Measurements from ENCODE around the gene OTOP2. TPM values are rescaled to one million over a fixed set of nuclear protein-coding genes. Genes with fewer than 3 reads are reported as not detected.

OTOP2 gene
- total and polyA plus RNA-seq, 12 donors: 0.03 to 0.11 TPM; not detected in 10

- H3K27ac ChIP-seq: no peak overlapping the region
- H3K9me3 ChIP-seq (replicated peaks in 1 of 3): no peaks in the 10 kb centered on the region
- H3K4me1 ChIP-seq (replicated peaks in 1 of 2): no peaks in the 10 kb centered on the region
- intact Hi-C loops (cut with DNase I): no loop called here
- H3K36me3 ChIP-seq (replicated peaks in 1 of 2): no peaks in the 10 kb centered on the region
- no peak for DNase-seq
- H3K4me3 ChIP-seq: no peak overlapping the region
- no peak for TF ChIP-seq POLR2A (IDR thresholded peaks at IDR 0.05)
- TF ChIP-seq, protein P1, sequence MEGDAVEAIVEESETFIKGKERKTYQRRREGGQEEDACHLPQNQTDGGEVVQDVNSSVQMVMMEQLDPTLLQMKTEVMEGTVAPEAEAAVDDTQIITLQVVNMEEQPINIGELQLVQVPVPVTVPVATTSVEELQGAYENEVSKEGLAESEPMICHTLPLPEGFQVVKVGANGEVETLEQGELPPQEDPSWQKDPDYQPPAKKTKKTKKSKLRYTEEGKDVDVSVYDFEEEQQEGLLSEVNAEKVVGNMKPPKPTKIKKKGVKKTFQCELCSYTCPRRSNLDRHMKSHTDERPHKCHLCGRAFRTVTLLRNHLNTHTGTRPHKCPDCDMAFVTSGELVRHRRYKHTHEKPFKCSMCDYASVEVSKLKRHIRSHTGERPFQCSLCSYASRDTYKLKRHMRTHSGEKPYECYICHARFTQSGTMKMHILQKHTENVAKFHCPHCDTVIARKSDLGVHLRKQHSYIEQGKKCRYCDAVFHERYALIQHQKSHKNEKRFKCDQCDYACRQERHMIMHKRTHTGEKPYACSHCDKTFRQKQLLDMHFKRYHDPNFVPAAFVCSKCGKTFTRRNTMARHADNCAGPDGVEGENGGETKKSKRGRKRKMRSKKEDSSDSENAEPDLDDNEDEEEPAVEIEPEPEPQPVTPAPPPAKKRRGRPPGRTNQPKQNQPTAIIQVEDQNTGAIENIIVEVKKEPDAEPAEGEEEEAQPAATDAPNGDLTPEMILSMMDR (IDR thresholded peaks at IDR 0.05): no peak
- peaks cover 31% of the 10 kb centered on the region for H3K27me3 ChIP-seq
- WGBS, 4 donors: 18 to 23% (median 21%) methylated on average over 6 to 12 of the region's 12 CpGs
Observed at GRCh38 chr17:74936470-74936799, 12.4 kb downstream of the OTOP2 start.

- H3K27ac ChIP-seq: no peak overlapping the region
- DNase-seq: no peak
- no peaks in the 10 kb centered on the region for H3K4me1 ChIP-seq (replicated peaks in 1 of 2)
- 50 to 53% (median 52%) methylated on average over 10 to 11 of the region's 11 CpGs for WGBS, 4 donors
- no peaks in the 10 kb centered on the region for H3K9me3 ChIP-seq (replicated peaks in 1 of 3)
- H3K4me3 ChIP-seq: no peak overlapping the region
- no peaks in the 10 kb centered on the region for H3K36me3 ChIP-seq (replicated peaks in 1 of 2)
- intact Hi-C loops (cut with DNase I): no loop called here
- peaks cover 37% of the 10 kb centered on the region for H3K27me3 ChIP-seq
- no peak for TF ChIP-seq POLR2A (IDR thresholded peaks at IDR 0.05)
- TF ChIP-seq, protein P1 (IDR thresholded peaks at IDR 0.05): no peak
Observed at GRCh38 chr17:74937064-74938051, 13.3 kb downstream of the OTOP2 start.

GRCh38 chr17:74938194-74938950, 14.3 kb downstream of the OTOP2 start:
- Histone ChIP-seq H3K27ac (no peak overlapping the region), H3K4me3 (no peak overlapping the region), H3K9me3 (replicated peaks in 1 of 3) (no peaks in the 10 kb centered on the region), H3K27me3 (peaks cover 41% of the 10 kb centered on the region), H3K36me3 (replicated peaks in 1 of 2) (no peaks in the 10 kb centered on the region), H3K4me1 (replicated peaks in 1 of 2) (no peaks in the 10 kb centered on the region)
- TF ChIP-seq, protein P1 (IDR thresholded peaks at IDR 0.05): no peak
- no peak for TF ChIP-seq POLR2A (IDR thresholded peaks at IDR 0.05)
- no peak for DNase-seq
- WGBS, 4 donors: 61 to 75% (median 72%) methylated on average over 8 of the region's 8 CpGs
- intact Hi-C loops (cut with DNase I): no loop called here

GRCh38 chr17:74939534-74939933, 15.5 kb downstream of the OTOP2 start:
- intact Hi-C loops (cut with DNase I): no loop called here
- Histone ChIP-seq H3K27me3 (peaks cover 41% of the 10 kb centered on the region), H3K4me3 (no peak overlapping the region), H3K27ac (no peak overlapping the region), H3K4me1 (replicated peaks in 1 of 2) (no peaks in the 10 kb centered on the region), H3K36me3 (replicated peaks in 1 of 2) (no peaks in the 10 kb centered on the region), H3K9me3 (replicated peaks in 1 of 3) (no peaks in the 10 kb centered on the region)
- WGBS, 4 donors: 45 to 50% (median 49%) methylated on average over 8 of the region's 8 CpGs
- no peak for DNase-seq
- TF ChIP-seq, protein P1 (IDR thresholded peaks at IDR 0.05): no peak
- no peak for TF ChIP-seq POLR2A (IDR thresholded peaks at IDR 0.05)

Data from adrenal gland (tissue), 12 donors.